Transverse colon (tissue), 3 donors: ENCODE results near the gene OPALIN.

Experiments
- EP300 ChIP-seq: sonication (generic); formaldehyde crosslinking; IDR thresholded peaks from one replicate; pipeline ENCODE4 v1.6.1; 2017; ENCODE audit warnings: antibody characterized with exemption, low read depth
- POLR2A ChIP-seq: fragments of 450-650 bp; IDR thresholded peaks from one replicate; pipeline ENCODE4 v1.6.1; 2016; ENCODE audit warnings: antibody characterized with exemption, mild to moderate bottlenecking, moderate library complexity
- TF ChIP-seq, protein P1 (sequence below), 5 experiments: fragments of 200-600 bp in 3 of 5; fragments of 450-650 bp in 2 of 5; sonication (generic) in 3 of 5; IDR thresholded peaks; 1 replicate in 2 of 5; 2 replicates in 3 of 5; pipeline ENCODE4 v1.5.1; 2016 to 2017; ENCODE audit warnings: antibody characterized with exemption in 5 of 5, inconsistent platforms in 3 of 5, mild to moderate bottlenecking in 2 of 5, moderate library complexity in 1 of 5

DNA sequence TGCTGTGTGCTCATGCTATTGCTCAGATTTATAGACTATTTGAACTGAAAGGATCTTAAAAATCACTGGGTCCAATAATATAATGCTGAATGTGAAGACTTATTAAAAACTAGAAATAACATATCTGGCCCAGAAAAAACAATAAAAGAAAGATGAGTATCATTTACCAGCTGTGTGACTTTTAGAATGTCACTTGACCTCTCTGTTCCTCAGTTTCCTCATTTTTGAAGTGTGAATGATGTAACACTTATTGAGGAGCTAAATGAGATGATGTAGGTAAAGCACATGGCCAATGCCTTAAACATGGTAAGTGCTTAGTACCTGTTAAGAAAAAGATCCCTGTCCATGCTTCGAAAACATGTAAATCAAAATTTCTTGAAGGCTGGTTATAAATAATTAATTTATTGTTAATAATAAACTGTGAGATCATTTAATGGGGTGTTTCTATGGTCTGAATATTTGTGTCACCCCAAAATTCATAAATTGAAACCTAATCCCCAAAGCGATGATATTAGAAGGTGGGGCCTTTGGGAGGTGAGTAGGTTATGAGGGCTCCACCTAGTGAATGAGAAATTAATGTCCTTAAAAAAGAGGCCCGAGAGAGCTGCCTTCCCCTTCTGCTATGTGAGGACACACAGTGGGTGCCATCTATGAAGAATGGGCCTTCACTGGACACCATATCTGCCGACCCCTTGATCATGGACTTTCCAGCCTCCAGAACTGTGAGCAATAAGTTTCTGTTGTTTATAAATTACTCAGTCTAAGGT, 41.6 kb downstream of the OPALIN start:
- TF ChIP-seq POLR2A = no peak
- TF ChIP-seq, protein P1, sequence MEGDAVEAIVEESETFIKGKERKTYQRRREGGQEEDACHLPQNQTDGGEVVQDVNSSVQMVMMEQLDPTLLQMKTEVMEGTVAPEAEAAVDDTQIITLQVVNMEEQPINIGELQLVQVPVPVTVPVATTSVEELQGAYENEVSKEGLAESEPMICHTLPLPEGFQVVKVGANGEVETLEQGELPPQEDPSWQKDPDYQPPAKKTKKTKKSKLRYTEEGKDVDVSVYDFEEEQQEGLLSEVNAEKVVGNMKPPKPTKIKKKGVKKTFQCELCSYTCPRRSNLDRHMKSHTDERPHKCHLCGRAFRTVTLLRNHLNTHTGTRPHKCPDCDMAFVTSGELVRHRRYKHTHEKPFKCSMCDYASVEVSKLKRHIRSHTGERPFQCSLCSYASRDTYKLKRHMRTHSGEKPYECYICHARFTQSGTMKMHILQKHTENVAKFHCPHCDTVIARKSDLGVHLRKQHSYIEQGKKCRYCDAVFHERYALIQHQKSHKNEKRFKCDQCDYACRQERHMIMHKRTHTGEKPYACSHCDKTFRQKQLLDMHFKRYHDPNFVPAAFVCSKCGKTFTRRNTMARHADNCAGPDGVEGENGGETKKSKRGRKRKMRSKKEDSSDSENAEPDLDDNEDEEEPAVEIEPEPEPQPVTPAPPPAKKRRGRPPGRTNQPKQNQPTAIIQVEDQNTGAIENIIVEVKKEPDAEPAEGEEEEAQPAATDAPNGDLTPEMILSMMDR (IDR thresholded peaks at IDR 0.05) = no peak
- TF ChIP-seq EP300 = no peak
